ENCODE results near the gene GABRG3.

DNA sequence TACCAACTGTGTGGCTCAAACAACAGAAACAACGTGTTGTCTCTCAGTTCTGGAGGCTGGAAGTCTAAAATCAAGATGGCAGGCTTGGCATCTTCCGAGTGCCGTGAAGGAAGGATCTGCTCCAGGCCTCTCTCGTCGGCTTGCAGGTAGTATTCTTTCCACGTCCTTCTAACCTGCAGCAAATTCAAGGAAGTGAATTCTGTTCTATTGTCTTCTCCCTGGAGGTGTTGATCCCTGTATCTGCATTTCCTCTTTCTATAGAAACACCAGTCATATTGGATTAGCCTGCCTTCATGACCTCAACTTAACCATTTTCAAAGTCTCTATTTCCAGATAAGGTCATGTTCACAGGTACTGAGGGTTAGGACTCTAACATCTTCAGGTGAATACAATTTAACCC lies 512.1 kb downstream of the GABRG3 start:
- TF ChIP-seq POLR2AphosphoS5 (IDR thresholded peaks at IDR 0.05; ENCODE audit: low read depth, low read length), result no peak
- TF ChIP-seq, protein P1, sequence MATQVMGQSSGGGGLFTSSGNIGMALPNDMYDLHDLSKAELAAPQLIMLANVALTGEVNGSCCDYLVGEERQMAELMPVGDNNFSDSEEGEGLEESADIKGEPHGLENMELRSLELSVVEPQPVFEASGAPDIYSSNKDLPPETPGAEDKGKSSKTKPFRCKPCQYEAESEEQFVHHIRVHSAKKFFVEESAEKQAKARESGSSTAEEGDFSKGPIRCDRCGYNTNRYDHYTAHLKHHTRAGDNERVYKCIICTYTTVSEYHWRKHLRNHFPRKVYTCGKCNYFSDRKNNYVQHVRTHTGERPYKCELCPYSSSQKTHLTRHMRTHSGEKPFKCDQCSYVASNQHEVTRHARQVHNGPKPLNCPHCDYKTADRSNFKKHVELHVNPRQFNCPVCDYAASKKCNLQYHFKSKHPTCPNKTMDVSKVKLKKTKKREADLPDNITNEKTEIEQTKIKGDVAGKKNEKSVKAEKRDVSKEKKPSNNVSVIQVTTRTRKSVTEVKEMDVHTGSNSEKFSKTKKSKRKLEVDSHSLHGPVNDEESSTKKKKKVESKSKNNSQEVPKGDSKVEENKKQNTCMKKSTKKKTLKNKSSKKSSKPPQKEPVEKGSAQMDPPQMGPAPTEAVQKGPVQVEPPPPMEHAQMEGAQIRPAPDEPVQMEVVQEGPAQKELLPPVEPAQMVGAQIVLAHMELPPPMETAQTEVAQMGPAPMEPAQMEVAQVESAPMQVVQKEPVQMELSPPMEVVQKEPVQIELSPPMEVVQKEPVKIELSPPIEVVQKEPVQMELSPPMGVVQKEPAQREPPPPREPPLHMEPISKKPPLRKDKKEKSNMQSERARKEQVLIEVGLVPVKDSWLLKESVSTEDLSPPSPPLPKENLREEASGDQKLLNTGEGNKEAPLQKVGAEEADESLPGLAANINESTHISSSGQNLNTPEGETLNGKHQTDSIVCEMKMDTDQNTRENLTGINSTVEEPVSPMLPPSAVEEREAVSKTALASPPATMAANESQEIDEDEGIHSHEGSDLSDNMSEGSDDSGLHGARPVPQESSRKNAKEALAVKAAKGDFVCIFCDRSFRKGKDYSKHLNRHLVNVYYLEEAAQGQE (IDR thresholded peaks at IDR 0.05; ENCODE audit: insufficient read depth in 1 of 2, low read depth in 2 of 2, low read length in 2 of 2), result no peak
- TF ChIP-seq TAF1 (IDR thresholded peaks at IDR 0.05; ENCODE audit: borderline replicate concordance, insufficient read depth, low read length), result no peak
- TF ChIP-seq FOXP2 (optimal IDR thresholded peaks at IDR 0.05; ENCODE audit: borderline replicate concordance, extremely low read depth, extremely low read length, insufficient read depth), result no peak

Data from PFSK-1 (cell line).